ENCODE results near the gene HORMAD2.

GRCh38 chr22:30185549-30185948 lies 105.3 kb downstream of the HORMAD2 start:
- TF ChIP-seq CTCF (tag by site-specific recombination; IDR thresholded peaks at IDR 0.05) (no peak), ZNF248 (tag by site-specific recombination; IDR thresholded peaks at IDR 0.05) (no peak), RBAK (tag by site-specific recombination; IDR thresholded peaks at IDR 0.05) (no peak), TRIM28 (IDR thresholded peaks at IDR 0.05; ENCODE audit: borderline replicate concordance, low read length) (no peak), ZNF114 (tag by site-specific recombination; IDR thresholded peaks at IDR 0.05) (no peak)
